HG02798 (cell line): ENCODE measurements around the gene TF.
"Not testable (repeated sequence)": the region's sequence is repeated elsewhere in the genome, so short reads cannot be mapped to it uniquely, and the experiment has no call there.

Experiments used
- ATAC-seq: cut with Tn5 transposase; IDR thresholded peaks from one replicate; pipeline ENCODE4 v1.9.1; 2021; ENCODE audit warnings: mild to moderate bottlenecking; ENCODE audit not compliant: unreplicated experiment, poor library complexity

Gene TF

DNA sequence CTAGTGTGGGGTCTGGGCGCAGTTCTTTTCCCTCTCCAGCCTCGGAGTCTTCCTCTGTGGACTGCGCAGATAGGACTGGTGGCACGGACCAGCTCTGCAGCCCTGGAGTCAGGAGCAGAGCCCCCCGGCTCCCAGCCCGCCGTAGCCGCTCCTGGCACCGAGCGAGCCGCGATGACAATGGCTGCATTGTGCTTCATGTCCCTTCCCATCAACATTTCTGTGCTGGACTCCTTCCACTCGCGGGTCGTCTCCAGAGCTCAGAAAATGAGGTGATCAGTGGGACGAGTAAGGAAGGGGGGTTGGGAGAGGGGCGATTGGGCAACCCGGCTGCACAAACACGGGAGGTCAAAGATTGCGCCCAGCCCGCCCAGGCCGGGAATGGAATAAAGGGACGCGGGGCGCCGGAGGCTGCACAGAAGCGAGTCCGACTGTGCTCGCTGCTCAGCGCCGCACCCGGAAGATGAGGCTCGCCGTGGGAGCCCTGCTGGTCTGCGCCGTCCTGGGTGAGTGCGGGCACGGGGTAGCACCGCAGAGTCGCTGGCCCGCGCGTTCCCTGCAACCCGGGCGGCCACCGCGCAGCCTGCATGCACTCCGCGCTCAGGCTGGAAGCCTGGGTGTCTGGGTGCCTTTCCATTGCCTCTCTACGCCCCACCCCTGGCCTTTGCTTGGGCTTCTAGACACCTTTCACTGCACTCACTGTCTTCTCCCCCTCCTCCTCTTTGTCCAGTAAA is at the start of gene TF:
TSS of gene TF (plus strand) at position 413 of the 731 bp plus-strand sequence. CDS start at position 461, 48 bp downstream.
- no peak for ATAC-seq

DNA sequence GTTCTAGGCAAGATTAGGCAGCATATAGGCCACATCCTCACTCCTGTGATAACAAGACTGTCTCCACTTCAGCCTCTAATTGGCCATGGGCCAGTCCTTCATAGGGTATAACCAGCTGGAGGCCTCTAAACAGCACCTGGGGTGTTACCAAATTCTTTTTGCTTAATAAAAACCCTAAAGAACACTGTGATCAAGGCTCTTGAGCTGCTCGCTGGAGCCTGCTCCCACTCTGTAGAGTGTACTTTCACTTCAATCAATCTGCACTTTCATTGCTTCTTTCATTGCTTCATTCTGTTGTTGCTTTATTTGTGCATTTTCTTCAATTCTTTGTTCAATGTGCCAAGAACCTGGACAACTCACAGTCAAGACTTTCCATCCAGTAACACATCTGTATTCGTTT is 48.2 kb upstream of the TF start:
- ATAC-seq: no peak

DNA sequence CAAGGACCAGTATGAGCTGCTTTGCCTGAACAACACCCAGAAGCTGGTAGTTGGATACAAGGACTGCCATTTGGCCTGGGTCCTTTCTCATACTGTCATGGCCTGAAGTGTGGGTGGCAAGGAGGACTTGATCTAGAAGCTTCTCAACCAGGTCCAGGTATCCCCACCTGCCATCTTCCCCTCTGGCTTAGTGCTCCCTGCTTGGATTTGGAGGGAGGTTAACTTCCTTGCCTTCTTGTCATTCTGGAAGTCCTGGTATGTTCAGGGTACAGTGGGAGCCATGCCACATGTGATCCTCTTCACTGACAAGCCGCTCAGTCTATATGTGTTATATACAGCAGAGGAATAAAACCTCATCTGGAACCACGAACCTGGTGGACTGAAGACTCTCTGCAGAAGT is 46.7 kb upstream of the TF start:
- ATAC-seq: no peak

DNA sequence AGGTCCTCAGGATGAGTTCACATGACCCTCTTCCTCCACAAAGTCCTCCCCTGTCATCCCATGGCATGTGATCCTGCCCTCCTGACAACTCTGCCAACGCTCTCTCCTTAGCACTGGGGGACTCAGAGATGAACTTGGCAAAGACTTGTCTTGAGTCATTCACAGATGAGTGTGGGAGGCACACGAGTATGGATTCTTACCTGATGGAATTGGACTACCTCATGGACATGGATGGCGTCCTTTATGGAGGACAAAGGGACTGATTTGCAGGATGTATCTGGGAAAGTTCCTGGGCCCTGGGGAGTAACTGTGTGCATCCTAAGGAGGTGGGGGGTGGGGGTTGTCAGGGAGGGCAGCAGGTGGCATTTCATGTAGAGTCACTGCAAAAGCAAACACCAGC is 46.3 kb upstream of the TF start:
- no peak for ATAC-seq

DNA sequence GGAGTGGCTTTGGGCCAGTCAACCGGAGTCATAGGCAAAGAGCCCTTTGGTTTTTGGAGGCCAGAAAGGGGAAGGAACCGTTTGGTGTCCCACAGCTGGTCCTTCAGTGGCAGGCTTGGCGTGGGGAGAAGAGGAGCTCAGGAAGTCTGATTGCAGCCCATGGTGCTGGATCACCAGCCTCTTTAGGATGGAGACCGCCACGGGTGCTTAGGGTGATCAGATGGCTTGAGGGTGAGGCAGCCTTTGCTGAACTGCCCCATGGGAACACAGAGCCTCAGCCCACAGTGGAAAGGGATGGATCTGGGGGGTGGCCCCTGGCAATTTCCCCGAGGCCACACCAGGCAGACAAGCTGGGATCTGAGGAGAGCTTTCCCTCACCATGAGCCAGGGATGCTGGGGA is 45.8 kb upstream of the TF start:
- ATAC-seq: no peak

DNA sequence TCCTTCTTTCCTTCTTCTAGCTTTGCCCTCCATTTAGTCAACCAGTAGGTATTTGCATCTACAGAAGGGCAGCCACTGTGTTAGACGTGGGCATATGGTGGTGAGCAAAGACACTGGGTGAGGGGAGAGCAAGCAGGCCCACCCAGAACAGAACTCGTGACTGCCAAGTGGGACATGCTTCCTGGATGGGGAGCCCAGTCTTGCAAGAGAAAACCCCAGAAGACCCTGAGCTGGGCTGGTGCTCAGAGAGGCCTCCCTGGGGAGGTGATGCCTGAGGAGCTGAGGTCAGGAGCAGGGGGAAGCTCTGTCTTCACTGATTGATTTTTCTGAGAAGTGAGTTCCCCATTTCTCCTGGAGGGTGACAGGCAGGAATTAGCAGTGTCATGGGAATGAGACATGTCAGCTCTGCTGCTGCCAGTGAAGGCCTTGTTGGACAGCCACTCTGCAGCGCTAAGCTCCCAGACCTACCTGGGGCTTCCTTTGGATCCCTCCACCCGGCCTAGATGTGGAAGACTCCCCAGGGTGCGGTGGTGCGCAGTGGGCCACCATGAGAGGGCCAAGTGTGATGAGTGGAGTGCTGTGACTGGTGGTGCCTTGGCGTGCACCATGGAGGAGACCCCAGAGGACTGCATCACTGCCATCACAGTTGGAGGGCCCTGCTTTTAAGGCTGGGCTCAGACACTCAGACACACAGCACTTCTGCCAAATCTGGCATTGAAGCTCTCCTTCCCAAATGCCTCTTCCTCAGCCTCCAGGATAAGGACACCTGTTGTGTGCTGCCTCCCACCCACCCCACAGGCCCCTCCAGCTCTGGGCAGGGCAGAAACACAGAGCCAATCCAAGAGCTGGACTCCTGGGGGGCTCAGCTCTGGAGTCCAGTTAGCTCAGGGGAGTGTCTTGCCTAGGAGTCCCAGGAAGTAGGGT is 44.5 kb upstream of the TF start:
- ATAC-seq: no peak

DNA sequence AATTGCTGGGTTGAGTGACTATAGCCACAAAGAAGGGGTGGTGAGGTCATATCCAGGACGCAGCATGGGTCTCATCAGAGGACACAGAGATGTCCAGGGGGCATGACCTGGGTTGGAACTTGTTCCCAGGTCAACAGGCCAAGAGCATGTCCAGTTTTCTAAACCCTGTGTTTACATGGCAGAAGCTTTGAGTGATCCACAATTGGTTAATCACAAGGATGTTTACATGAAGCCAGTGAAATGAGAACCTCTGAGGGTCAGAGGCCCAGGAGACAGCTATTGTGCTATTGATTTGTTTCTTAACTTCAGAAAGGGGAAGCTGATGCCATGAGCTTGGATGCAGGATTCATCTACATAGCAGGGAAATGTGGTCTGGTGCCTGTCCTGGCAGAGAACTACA is 42.3 kb upstream of the TF start:
- no peak for ATAC-seq

DNA sequence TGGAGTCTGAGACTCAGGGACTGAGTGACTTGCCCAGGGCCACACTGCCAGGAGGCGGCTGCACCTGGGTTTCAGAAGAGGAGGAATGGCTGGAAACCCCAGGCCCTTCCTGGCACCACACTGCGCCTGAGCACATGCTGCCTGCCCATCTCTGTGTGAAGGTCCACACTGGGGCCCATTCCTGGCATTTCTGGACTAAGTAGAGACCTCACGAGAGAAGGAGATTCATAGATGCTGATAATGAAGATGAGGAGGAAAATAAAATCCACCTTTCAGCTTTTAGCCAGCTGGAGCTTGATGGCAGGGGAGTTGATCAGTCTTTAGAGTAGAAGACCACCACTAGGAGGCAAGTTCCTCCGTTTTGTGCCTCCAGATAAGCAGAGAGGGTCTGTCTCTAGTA is 40.2 kb upstream of the TF start:
- ATAC-seq: no peak

DNA sequence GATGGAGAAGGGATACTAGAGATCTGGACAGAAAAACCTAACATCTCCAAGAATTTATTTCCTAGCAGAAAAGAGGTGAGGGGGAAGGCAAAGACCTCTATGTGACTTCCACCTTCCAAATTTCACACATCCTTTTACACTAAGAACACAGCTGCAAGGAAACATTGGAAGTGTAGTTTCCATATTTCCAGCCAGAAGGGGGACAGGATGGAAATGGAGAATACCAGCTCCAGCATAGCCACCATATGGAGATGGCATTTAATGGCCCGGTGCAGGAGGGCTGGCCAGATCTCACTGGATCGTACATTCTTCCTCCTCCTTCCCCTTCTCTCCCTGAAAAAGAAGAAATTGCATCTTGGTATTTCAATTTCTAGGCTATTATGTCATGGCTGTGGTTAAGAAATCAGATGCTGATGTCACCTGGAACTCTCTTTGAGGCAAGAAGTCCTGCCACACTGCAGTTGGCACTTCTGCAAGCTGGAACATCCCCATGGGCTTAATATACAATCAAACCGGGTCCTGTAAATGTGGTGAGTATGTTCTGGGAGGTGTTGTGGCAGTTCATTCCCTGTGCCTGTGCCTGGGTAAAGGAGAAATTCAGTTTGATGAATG is 36.9 kb upstream of the TF start:
- no peak for ATAC-seq

DNA sequence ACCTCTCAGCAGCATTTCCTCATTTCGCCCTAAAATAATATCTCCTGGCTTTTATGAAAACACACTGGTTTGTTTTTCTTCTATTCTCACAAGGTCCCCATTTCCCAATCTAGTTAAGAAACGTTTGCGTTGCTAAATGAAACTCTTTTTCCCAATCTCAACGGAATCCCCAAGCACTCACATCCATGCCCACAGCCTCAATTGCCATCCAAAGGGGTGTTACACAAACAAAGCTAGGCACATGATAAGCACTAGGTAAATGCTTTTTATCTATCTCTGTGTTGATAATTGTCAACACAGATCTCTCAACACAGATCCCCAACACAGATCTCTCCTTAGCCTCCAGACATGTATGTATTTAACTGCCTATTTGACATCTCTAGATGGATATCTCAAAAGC is 35.2 kb upstream of the TF start:
- ATAC-seq: no peak

DNA sequence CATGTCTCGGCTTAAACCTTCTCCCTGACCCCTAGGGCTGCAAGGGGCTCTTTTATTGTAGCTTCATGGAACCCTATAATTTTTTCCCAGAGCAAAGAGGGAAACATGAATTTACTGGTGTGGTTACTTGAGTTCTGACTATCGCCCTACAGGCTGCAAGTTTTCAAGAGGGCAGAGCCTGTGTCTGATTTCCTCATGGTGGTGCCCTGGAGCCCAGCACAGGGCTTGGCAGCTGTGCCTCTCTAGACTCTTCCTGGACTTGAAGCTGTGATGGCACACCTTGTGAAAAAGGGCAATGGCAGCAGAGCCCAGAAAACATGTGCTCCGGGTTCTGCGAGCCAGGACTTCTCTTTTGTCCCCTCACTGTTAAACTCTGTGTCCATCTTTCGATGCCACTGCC is 34.2 kb upstream of the TF start:
- ATAC-seq: no peak

DNA sequence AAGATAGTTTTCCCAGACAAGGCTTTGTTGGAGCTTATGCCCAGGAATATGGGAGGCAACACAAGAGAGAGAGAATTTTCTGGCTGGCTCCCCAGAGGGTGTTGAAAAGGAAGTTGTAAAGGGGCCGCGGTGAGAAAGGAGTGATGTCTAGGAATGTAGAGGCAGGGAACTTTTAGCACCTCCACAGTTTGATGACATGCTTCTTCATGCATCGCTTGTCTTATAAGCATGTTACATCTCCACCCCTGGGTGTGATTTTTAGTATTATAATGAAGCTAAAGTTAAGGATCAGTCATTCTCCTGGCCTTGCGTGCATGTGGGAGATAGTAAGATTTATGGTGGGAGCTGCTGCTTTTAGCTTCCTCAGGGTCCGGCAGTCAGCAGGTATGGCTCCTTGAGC is 32.8 kb upstream of the TF start:
- no peak for ATAC-seq

DNA sequence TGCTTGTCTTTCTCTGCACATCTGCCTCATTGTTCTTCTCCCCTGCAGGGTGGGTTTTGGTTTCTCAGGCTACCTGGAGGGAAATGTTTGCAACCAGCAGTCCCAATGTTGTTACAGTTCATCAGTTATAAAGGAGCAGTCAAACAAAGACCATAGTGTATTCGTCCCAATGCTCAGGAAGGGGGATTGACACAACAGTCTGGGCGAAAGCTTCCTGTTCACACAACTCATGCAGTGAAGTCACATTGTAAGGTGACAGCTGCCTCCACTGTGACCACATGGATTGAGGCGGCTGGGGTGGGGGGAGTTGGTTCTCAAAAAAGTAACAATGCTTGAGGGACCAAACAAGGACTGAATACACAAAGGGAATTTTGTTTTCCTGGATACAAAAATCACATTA is 28.8 kb upstream of the TF start:
- ATAC-seq: no peak

DNA sequence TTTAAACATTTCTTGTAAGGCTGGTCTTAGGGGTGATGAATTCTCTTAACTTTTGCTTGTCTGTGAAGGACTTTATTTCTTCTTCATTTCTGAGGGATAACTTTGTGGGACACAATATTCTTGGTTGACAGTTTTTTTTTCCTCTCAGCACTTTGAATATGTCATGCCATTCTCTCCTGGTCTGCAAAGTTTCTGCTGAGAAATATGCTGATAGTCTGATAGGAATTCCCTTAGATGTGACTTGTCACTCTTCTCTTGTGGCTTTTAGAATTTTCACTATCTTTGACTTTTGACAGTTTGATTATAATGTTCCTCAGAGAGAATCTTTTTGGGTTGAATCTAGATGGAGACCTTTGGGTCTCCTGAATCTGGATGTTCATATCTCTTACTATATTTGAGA is 23.3 kb upstream of the TF start:
- ATAC-seq: no peak

DNA sequence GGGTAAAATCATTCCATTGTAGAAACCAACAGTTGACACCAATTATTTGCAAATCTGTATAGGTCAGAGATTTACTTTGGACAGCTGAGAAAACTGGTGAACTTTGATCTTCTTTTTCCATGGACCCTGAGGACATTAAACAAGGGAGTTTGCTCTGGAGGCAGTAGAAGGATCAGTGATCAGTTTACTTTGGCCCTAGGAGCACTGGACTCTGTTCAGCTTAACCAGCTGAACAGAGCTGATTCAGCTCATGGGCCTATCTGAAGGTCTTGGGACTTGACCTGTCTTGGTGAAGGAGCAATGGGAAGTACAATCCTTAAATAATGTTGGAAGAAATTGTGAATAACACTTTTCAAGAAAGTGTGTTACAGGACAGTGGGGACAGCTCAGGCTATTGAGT is 15.2 kb upstream of the TF start:
- no peak for ATAC-seq

DNA sequence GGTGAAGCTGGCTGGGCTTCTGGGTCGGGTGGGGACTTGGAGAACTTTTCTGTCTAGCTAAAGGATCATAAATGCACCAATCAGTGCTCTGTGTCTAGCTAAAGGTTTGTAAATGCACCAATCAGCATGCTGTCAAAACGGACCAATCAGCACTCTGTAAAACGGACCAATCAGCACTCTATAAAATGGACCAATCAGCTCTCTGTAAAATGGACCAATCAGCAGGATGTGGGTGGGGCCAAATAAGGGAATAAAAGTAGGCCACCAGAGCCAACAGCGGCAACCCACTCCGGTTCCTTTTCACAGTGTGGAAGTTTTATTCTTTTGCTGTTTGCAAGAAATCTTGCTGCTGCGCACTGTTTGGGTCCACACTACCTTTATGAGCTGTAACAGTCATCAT is 14.0 kb upstream of the TF start:
- not testable (repeated sequence) for ATAC-seq

DNA sequence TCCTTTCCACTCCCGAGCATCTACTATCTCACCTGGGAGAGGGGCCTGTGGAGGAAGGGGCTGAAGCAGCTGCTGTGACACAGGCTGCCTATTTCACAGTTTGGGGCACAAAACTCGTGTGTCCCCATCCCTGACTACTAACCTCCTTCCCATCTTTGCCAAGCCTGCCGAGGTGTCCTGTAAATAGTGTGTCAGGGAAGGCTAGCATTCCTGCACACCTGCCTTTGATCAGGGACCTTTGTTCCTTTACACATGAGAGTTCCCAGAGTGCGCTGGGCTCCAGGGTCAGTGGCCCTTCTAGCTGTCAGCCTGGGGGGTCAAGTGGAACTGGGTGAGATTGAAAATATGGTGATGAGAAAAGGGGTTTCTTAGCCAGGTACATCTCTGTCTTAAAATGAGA is 13.0 kb upstream of the TF start:
- ATAC-seq: no peak

DNA sequence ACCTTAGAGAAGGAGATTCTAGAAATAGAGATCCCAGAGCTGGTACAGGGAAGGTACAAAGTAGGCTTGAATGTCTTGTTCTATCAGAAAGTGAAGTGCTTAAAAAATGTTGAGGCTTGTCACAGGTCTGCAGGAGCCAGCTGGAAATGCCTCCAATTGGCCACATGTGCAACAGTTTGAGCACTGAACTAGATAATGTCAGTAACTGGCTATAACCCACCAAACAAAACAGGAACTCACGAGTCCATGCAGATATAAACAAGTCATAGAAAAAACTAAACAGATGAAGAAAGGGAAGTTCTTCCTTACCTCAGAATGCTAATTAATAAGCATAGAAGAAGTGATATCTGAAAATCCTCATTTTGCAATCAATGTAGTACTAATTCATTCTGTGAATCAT is 11.9 kb upstream of the TF start:
- ATAC-seq: no peak

DNA sequence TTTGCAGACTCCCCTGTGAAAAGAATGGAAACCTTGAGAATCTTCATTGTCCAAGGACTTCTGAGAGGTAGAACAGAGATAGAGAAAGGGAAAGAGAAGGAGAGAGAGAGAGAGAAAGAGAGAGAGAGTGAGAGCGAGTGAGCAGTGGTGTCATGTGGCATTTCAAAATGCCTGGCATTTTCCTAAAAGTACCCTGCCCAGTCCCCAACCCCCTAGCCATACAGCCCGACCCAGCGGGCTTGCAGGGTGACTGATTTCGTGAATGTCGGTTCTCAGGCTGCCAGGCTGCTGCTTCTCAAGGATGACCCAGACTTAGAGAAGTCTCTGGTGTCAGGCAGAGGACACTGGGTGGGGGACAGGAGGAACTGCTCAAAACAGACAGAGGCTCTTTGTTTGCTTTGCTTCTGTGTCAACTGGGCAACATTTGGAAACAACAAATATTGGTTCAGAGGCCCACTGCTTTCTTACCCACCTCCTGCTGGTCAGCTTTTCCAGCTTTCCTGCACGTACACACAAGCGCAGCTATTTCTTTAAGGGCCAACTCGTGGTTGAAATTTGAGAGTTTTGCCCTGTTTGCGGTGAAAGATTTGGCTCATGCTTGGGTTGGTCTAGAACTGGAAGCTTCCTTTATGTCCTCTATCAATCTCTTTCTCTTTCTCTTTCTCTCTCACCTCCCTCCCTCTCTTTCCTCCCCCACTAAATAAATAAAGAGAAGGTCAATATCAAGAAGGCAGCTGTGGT is 3.7 kb upstream of the TF start:
- no peak for ATAC-seq

DNA sequence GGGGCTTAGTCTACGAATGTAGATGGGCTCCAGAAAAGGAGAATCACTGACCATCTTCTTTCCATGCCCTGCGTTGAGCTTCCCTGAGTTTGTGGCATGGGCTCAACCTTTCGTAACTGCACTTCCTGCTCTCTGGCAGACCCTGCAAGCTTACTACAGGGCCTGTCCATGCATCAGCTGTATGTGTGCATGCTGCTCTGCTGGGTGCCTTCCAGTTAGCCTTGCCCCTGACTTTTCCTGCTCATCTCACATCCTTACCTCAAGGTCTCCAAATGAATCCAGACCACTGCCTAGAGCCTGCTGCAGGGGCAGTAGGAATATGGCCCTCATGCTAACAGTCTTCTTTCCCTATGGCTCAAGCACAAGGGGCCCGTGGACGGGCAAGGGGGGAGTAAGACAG is 2.0 kb upstream of the TF start:
- no peak for ATAC-seq

DNA sequence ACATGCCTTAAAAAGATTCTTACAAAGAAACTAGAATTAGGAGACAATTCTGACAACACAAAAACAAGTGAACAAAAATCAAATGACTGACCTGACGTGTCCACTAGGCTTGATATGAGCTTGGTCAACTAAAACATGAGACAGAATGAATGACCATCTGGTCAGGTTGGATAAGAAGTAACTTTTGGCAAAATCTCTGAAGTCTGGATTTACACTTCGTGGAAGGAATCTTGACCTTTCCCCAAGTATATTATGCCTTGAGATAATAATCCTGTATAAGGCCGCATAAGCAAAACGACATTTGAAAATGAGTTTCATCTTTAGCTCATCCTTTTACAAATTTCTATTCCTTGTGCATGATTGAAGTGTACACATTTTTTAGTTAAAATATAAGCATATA is 1.1 kb upstream of the TF start:
- no peak for ATAC-seq
